Fibroblast of pulmonary artery (primary cell): ENCODE measurements around the gene ERBB4.

Experiments used
- DNase-seq: peaks from one replicate; pipeline ENCODE4 v3.0.0-alpha.2; 2010; ENCODE audit warnings: low read depth
- H3K4me3 ChIP-seq: replicated peaks from 2 replicates; pipeline ENCODE4 v1.5.1; 2011; ENCODE audit warnings: low read depth, mild to moderate bottlenecking, control low read depth, low read length, moderate library complexity
- CTCF ChIP-seq: IDR thresholded peaks from 2 replicates; pipeline ENCODE4 v1.5.1; 2011; ENCODE audit warnings: mild to moderate bottlenecking, control low read depth, low read length, inconsistent platforms; ENCODE audit errors: missing control alignments

Gene ERBB4

GRCh38 chr2:212367431-212367830 lies 171.2 kb downstream of the ERBB4 start:
- TF ChIP-seq CTCF: no peak
- no peak for DNase-seq
- no peak overlapping the region for H3K4me3 ChIP-seq

GRCh38 chr2:212364112-212364985 lies 174.3 kb downstream of the ERBB4 start:
- H3K4me3 ChIP-seq: no peak overlapping the region
- no peak for TF ChIP-seq CTCF
- peak; percentile 75 for DNase-seq

GRCh38 chr2:212361174-212361756 lies 177.3 kb downstream of the ERBB4 start:
- H3K4me3 ChIP-seq: no peak overlapping the region
- no peak for TF ChIP-seq CTCF
- DNase-seq: no peak

GRCh38 chr2:212360068-212360460 lies 178.5 kb downstream of the ERBB4 start:
- no peak for TF ChIP-seq CTCF
- DNase-seq: no peak

GRCh38 chr2:212359425-212360067 lies 179.1 kb downstream of the ERBB4 start:
- no peak overlapping the region for H3K4me3 ChIP-seq
- DNase-seq: no peak
- no peak for TF ChIP-seq CTCF

More at GRCh38 chr2:212360068-212360460, 178.5 kb downstream of the ERBB4 start:
- no peak overlapping the region for H3K4me3 ChIP-seq

- no peak for TF ChIP-seq CTCF
- no peak for DNase-seq
- no peak overlapping the region for H3K4me3 ChIP-seq
These were observed 181.0 kb downstream of the ERBB4 start for GRCh38 chr2:212357606-212358005.
